PC-9 (cell line): ENCODE data around the gene OR2S2. TPM values are rescaled to one million over a fixed set of nuclear protein-coding genes. Genes with fewer than 3 reads are reported as not detected.

Experiments
- BruUV-seq: library from RNA; stranded (reverse); fragments of 400-500 nt; replicated peaks from 2 replicates; lab custom pipeline; 2021; lab: Mats Ljungman, UMichigan
- CTCF ChIA-PET: fragments of 300-600 bp; sonication (Branson Sonifier 250); formaldehyde crosslinking; loops from one replicate; lab custom pipeline; 2022; ENCODE audit warnings: antibody characterized with exemption; lab: Charles Lee
- POLR2A ChIA-PET: fragments of 300-600 bp; sonication (Branson Sonifier 250); formaldehyde crosslinking; loops from one replicate; lab custom pipeline; 2022; ENCODE audit warnings: antibody characterized with exemption; ENCODE audit not compliant: unreplicated experiment; lab: Charles Lee
- DNase-seq, 2 experiments: peaks; one replicate each; pipeline versions ENCODE4 v3.0.0 to v3.0.0-alpha.2; 2015 to 2022; ENCODE audit warnings: mixed read lengths in 1 of 2
- H2AFZ ChIP-seq: fragments of 200-600 bp; sonication (generic); 2 replicates; pipeline ENCODE4 v1.8.1; 2017; ENCODE audit warnings: antibody characterized with exemption
- H3F3A ChIP-seq: fragments of 200-600 bp; sonication (generic); 2 replicates; pipeline ENCODE4 v1.8.1; 2017; ENCODE audit warnings: antibody characterized with exemption, mild to moderate bottlenecking, low read depth; ENCODE audit not compliant: insufficient read depth
- H3K27ac ChIP-seq: fragments of 200-600 bp; sonication (generic); 2 replicates; pipeline ENCODE4 v1.6.1; 2016; ENCODE audit warnings: mixed run types
- H3K27me3 ChIP-seq: fragments of 200-600 bp; sonication (generic); 2 replicates; pipeline ENCODE4 v1.6.1; 2016; ENCODE audit warnings: low read depth, mixed run types; ENCODE audit not compliant: insufficient read depth
- H3K36me3 ChIP-seq: fragments of 200-600 bp; sonication (generic); 2 replicates; pipeline ENCODE4 v1.6.1; 2016; ENCODE audit warnings: low read depth, mixed run types
- H3K4me1 ChIP-seq: fragments of 200-600 bp; sonication (generic); replicated peaks from 2 replicates; pipeline ENCODE4 v1.6.1; 2016; ENCODE audit warnings: mixed run types; ENCODE audit not compliant: insufficient read depth
- H3K4me2 ChIP-seq: fragments of 200-600 bp; sonication (generic); 2 replicates; pipeline ENCODE4 v1.6.1; 2017; ENCODE audit warnings: mixed run types
- H3K4me3 ChIP-seq: fragments of 200-600 bp; sonication (generic); 2 replicates; pipeline ENCODE4 v1.6.1; 2016; ENCODE audit warnings: mixed run types
- H3K79me2 ChIP-seq: fragments of 200-600 bp; sonication (generic); 2 replicates; pipeline ENCODE4 v1.6.1; 2017; ENCODE audit warnings: low read depth, mixed run types
- H3K9me2 ChIP-seq: fragments of 200-600 bp; sonication (generic); 2 replicates; pipeline ENCODE4 v1.8.1; 2017; ENCODE audit warnings: mild to moderate bottlenecking; ENCODE audit not compliant: insufficient read depth
- H3K9me3 ChIP-seq: fragments of 200-600 bp; sonication (generic); 2 replicates; pipeline ENCODE4 v1.8.1; 2016; ENCODE audit warnings: low read depth; ENCODE audit not compliant: insufficient read depth
- H4K20me1 ChIP-seq: fragments of 200-600 bp; sonication (generic); 2 replicates; pipeline ENCODE4 v1.8.1; 2017; ENCODE audit not compliant: insufficient read depth
- EZH2 ChIP-seq: fragments of 200-600 bp; sonication (generic); IDR thresholded peaks from 2 replicates; pipeline ENCODE4 v1.8.0; 2017; ENCODE audit warnings: antibody characterized with exemption, low read depth
- intact Hi-C: fragments of 100-400 bp; cut with micrococcal nuclease; formaldehyde crosslinking; loops from one replicate; pipeline ENCODE4 v1.10.0; 2022; ENCODE audit not compliant: unreplicated experiment
- total RNA-seq: library from RNA; stranded (reverse); gene quantifications from 2 replicates; pipeline ENCODE4 v1.2.3, GENCODE V29; 2021
- TF ChIP-seq, protein P1 (sequence below): fragments of 200-600 bp; sonication (generic); conservative IDR thresholded peaks from 2 replicates; pipeline ENCODE4 v1.6.1; 2017; ENCODE audit warnings: mixed run types, antibody characterized with exemption, mild to moderate bottlenecking, moderate library complexity

OR2S2 gene
- total RNA-seq, 1 experiment from 2014 or later = not detected

DNA sequence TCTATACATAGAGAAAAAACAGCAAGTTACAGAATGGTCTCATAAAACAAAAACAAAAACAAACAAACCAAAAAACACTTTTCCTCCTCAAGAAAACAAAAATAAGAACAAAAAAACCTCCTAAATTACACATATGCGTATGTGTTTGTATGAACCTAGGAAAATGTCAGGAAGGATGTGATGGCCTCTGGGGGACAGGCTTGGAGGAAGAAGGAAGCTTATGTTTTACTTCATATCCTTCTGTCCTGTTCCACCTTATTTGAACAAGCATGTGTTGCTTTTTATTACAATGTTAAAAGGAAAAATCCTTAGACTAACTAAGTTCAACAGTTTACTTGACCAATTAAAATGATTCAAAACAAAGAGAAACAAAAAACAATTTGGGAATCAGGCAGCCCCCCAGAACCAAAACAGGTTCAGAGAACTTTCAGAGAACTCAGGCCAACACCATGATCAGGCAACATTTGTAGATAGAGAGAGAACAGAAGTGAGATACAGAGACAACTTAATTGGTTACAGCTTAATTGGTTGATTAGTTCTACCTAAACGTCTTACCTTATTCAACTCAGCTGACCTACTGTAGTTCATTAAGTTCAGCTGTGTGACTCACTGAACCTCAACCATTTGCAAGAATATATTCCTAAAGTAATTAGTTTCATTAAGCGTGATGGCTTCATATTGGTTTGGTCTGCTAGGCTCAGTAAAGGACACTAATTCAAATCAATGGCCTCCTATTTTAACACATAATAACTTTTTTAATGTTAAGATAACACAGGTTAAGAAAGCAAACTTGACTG lies 38.5 kb downstream of the OR2S2 start:
- TF ChIP-seq, protein P1, sequence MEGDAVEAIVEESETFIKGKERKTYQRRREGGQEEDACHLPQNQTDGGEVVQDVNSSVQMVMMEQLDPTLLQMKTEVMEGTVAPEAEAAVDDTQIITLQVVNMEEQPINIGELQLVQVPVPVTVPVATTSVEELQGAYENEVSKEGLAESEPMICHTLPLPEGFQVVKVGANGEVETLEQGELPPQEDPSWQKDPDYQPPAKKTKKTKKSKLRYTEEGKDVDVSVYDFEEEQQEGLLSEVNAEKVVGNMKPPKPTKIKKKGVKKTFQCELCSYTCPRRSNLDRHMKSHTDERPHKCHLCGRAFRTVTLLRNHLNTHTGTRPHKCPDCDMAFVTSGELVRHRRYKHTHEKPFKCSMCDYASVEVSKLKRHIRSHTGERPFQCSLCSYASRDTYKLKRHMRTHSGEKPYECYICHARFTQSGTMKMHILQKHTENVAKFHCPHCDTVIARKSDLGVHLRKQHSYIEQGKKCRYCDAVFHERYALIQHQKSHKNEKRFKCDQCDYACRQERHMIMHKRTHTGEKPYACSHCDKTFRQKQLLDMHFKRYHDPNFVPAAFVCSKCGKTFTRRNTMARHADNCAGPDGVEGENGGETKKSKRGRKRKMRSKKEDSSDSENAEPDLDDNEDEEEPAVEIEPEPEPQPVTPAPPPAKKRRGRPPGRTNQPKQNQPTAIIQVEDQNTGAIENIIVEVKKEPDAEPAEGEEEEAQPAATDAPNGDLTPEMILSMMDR = no peak
- no peak for TF ChIP-seq EZH2
- Histone ChIP-seq H3K4me1 (peaks cover 28% of the 10 kb centered on the region), H3K27ac (no peak overlapping the region), H3K9me2 (no peaks in the 10 kb centered on the region), H3K79me2 (no peaks in the 10 kb centered on the region), H4K20me1 (no peaks in the 10 kb centered on the region), H3K4me2 (no peak overlapping the region; the same call in 1 of the 2 replicates), H3F3A (peaks cover 14% of the 10 kb centered on the region; the same call in 1 of the 2 replicates), H2AFZ (no peak overlapping the region), H3K9me3 (no peaks in the 10 kb centered on the region), H3K4me3 (no peak overlapping the region), H3K27me3 (no peaks in the 10 kb centered on the region), H3K36me3 (no peaks in the 10 kb centered on the region)
- POLR2A ChIA-PET = no interaction called here
- CTCF ChIA-PET = no interaction called here
- no TSS peak for BruUV-seq
- intact Hi-C loops = no loop called here
- DNase-seq = no peak

DNA sequence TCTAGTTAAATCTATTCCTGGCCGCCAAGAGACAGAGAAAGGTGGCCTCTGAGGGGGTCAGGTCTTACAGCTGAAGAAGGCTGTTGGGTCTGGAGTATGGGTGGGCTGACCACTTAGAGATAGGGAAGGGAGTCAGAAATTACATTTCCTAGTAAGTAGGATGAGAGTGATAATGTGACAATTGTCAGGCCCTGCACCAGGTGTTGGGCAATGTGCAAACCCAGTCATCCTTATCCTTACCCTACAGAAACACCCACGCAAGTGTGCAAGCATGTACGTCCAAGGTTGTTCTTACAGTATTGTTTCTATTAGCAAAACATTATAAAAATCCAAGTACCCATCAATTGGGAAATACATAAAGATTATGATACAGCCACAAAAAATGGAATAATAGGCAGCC lies 39.2 kb downstream of the OR2S2 start:
- no peaks in the 10 kb centered on the region for H3K9me2 ChIP-seq
- no TSS peak for BruUV-seq
- H3K4me3 ChIP-seq = no peak overlapping the region
- TF ChIP-seq, protein P1 = no peak
- no peak for TF ChIP-seq EZH2
- H3K79me2 ChIP-seq = no peaks in the 10 kb centered on the region
- intact Hi-C loops = no loop called here
- H4K20me1 ChIP-seq = no peaks in the 10 kb centered on the region
- CTCF ChIA-PET = interaction anchor here (0.6 kb wide), 1 partner anchor 315 kb away, joined by 3 read pairs; no protein-coding TSS in a partner anchor
- POLR2A ChIA-PET = no interaction called here
- peaks cover 9% of the 10 kb centered on the region; the same call in 1 of the 2 replicates for H3F3A ChIP-seq
- no peak overlapping the region for H3K27ac ChIP-seq
- H3K4me1 ChIP-seq = peaks cover 22% of the 10 kb centered on the region
- no peak overlapping the region for H3K4me2 ChIP-seq
- no peaks in the 10 kb centered on the region for H3K36me3 ChIP-seq
- H2AFZ ChIP-seq = no peak overlapping the region
- H3K27me3 ChIP-seq = no peaks in the 10 kb centered on the region
- H3K9me3 ChIP-seq = no peaks in the 10 kb centered on the region
- DNase-seq = no peak

DNA sequence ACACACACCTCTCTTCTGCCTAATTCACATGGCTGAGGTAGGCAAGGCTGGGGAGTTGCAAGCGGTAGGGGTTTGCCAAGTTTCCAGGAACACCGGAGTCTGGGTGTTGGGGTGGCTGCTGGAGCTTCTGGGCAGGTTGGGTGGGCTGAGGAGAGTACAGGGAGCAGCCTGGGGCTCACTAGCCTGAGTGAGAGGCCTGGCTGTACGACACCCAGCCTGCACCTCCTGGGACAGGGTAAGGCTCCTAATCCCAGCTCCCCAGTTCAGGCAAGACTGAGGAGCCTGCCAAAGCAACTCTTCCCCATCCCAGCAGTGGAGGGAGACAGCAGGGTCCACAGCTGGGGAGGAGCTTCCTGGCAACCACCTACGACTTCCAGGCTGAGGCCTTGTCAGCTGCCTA lies 40.7 kb downstream of the OR2S2 start:
- TF ChIP-seq, protein P1 = no peak
- TF ChIP-seq EZH2 = no peak
- no peak overlapping the region for H3K4me3 ChIP-seq
- CTCF ChIA-PET = interaction anchor here (0.6 kb wide), 1 partner anchor 158 kb away, joined by 3 read pairs; no protein-coding TSS in a partner anchor
- H3K4me2 ChIP-seq = no peak overlapping the region
- intact Hi-C loops = no loop called here
- no peaks in the 10 kb centered on the region for H3K79me2 ChIP-seq
- H2AFZ ChIP-seq = no peak overlapping the region
- no peaks in the 10 kb centered on the region for H3K36me3 ChIP-seq
- H3K27me3 ChIP-seq = no peaks in the 10 kb centered on the region
- H3K9me2 ChIP-seq = no peaks in the 10 kb centered on the region
- no TSS peak for BruUV-seq
- no peaks in the 10 kb centered on the region for H4K20me1 ChIP-seq
- no peak overlapping the region for H3K27ac ChIP-seq
- no peak for DNase-seq
- peaks cover 12% of the 10 kb centered on the region for H3K4me1 ChIP-seq
- POLR2A ChIA-PET = no interaction called here
- no peaks in the 10 kb centered on the region for H3K9me3 ChIP-seq
- no peaks in the 10 kb centered on the region for H3F3A ChIP-seq
